GM12878 (cell line): ENCODE measurements around the gene SEC22B.
"Not testable (repeated sequence)": the region's sequence is repeated elsewhere in the genome, so short reads cannot be mapped to it uniquely, and the experiment has no call there.

Experiments used
- DPF2 ChIP-seq: fragments of 450-650 bp; IDR thresholded peaks from 2 replicates; pipeline ENCODE4 v1.6.1; 2017; ENCODE audit warnings: mild to moderate bottlenecking
- TF ChIP-seq, protein P1 (sequence below): IDR thresholded peaks from 2 replicates; pipeline ENCODE4 v1.6.1; 2012; ENCODE audit warnings: low read depth, low read length, improper control_type of control experiment

DNA sequence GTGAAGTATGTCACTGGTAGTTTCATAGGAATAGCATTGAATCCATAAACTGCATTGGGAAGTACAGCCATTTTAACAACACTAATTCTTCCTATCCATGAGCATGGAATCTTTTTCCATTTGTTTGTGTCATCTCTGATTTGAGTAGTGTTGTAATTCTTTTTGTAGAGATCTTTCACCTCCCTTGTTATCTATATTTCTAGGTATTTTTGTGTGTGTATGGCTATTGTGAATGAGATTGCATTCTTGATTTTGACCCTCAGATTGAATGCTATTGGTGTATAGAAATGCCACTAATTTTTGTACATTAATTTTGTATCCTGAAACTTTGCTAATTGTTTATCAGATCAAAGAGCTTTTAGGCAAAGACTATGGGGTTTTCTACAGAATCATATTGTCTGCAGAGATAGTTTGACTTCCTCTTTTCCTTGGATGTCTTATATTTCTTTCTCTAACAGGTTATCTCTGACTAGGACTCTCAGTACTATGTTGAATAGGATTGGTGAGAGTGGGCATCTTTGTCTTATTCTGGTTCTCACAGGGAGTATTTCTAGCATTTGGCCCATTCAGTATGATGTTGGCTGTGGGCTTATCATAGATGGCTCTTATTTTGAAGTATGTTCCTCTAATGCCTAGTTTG lies 26.8 kb downstream of the SEC22B start:
- not testable (repeated sequence) for TF ChIP-seq DPF2
- TF ChIP-seq, protein P1, sequence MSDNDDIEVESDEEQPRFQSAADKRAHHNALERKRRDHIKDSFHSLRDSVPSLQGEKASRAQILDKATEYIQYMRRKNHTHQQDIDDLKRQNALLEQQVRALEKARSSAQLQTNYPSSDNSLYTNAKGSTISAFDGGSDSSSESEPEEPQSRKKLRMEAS: not testable (repeated sequence)
